Measurements from ENCODE around the gene IGF2BP1.

DNA sequence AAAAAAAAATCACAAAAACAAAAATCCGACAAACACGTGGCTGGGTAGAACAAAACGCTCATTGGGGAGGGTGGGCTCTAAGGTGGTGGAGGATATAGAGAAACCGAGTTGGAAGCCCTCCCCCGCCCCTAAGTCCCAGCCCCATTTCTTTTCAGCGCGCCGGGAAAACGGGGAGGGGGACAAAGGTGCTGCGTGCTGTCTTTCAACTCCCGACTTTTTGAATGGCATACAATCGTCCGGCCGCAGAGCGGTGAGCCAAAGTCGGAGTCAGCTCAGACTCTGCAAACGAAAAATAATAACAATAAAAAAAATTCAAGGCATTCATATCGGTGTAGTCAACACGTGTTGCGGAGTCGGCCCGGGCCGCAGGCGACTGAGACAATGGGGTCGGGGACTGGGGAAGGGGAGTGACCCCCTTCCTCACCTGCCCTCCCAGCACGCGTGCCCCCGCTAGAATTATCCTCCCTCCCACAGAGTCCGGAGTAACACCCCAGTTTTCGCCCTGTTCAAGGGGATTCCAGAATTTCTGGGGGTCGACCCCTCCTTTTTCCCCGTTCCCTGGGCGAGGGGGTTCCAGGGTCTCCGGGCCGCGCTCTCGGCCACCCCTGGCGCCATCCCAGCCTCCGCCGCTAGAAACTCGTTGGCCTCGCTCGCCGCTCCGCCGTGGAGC, 1.7 kb upstream of the IGF2BP1 start:
- TF ChIP-seq, protein P1, sequence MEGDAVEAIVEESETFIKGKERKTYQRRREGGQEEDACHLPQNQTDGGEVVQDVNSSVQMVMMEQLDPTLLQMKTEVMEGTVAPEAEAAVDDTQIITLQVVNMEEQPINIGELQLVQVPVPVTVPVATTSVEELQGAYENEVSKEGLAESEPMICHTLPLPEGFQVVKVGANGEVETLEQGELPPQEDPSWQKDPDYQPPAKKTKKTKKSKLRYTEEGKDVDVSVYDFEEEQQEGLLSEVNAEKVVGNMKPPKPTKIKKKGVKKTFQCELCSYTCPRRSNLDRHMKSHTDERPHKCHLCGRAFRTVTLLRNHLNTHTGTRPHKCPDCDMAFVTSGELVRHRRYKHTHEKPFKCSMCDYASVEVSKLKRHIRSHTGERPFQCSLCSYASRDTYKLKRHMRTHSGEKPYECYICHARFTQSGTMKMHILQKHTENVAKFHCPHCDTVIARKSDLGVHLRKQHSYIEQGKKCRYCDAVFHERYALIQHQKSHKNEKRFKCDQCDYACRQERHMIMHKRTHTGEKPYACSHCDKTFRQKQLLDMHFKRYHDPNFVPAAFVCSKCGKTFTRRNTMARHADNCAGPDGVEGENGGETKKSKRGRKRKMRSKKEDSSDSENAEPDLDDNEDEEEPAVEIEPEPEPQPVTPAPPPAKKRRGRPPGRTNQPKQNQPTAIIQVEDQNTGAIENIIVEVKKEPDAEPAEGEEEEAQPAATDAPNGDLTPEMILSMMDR (conservative IDR thresholded peaks at IDR 0.05 in 1 of 2, IDR thresholded peaks at IDR 0.05 in 1 of 2; ENCODE audit: low read depth in 1 of 2, low read length in 2 of 2) = no peak
- peak; percentile 85 for TF ChIP-seq EZH2 (IDR thresholded peaks at IDR 0.05; ENCODE audit: low read length, missing control alignments)
